Suprapubic skin (tissue), 4 donors: Measurements from ENCODE around the gene OR10Z1. TPM values are rescaled to one million over a fixed set of nuclear protein-coding genes. Genes with fewer than 3 reads are reported as not detected.

Experiments used
- DNase-seq, 2 donors: peaks; one replicate each; pipeline ENCODE4 v3.0.0-alpha.2; 2019; ENCODE audit warnings: low spot score in 2 of 2
- H3K27ac ChIP-seq: fragments of 200-600 bp; sonication (generic); one replicate; pipeline ENCODE4 v1.5.1; 2019
- H3K27me3 ChIP-seq: fragments of 200-600 bp; sonication (generic); one replicate; pipeline ENCODE4 v1.5.1; 2019
- H3K36me3 ChIP-seq: fragments of 200-600 bp; sonication (generic); one replicate; pipeline ENCODE4 v1.5.1; 2019
- H3K4me1 ChIP-seq: fragments of 200-600 bp; sonication (generic); one replicate; pipeline ENCODE4 v1.5.1; 2019
- H3K4me3 ChIP-seq: fragments of 200-600 bp; sonication (generic); one replicate; pipeline ENCODE4 v1.5.1; 2019; ENCODE audit warnings: mild to moderate bottlenecking
- H3K9me3 ChIP-seq: fragments of 200-600 bp; sonication (generic); one replicate; pipeline ENCODE4 v1.5.1; 2019
- EP300 ChIP-seq: sonication (generic); formaldehyde crosslinking; IDR thresholded peaks from one replicate; pipeline ENCODE4 v1.6.1; 2017; ENCODE audit warnings: antibody characterized with exemption
- POLR2A ChIP-seq, 2 donors: fragments of 450-650 bp; IDR thresholded peaks; one replicate each; pipeline ENCODE4 v1.6.1; 2017; ENCODE audit warnings: antibody characterized with exemption in 2 of 2, mild to moderate bottlenecking in 2 of 2, moderate library complexity in 2 of 2
- POLR2AphosphoS5 ChIP-seq, 3 donors: sonication (generic); formaldehyde crosslinking; IDR thresholded peaks; one replicate each; pipeline ENCODE4 v1.6.1; 2017; ENCODE audit warnings: antibody characterized with exemption in 3 of 3
- WGBS: methylation state at CpG from one replicate; pipeline ENCODE4 v1.1.5; 2018; 5-methylcytosine and 5-hydroxymethylcytosine counted together
- total RNA-seq, 4 donors: library from RNA; depleted of rRNA; stranded (reverse); fragments of >200 nt; gene quantifications; one replicate each; pipeline ENCODE4 v1.1.0, GENCODE V29; 2016
- TF ChIP-seq, protein P1 (sequence below), 2 donors: fragments of 200-600 bp in 1 of 2; fragments of 450-650 bp in 1 of 2; sonication (generic) in 1 of 2; IDR thresholded peaks; one replicate each; pipeline ENCODE4 v1.5.1; 2016 to 2019; ENCODE audit warnings: antibody characterized with exemption in 2 of 2, mild to moderate bottlenecking in 1 of 2, moderate library complexity in 1 of 2

The OR10Z1 gene
- total RNA-seq, 4 donors from 2014 or later = not detected

DNA sequence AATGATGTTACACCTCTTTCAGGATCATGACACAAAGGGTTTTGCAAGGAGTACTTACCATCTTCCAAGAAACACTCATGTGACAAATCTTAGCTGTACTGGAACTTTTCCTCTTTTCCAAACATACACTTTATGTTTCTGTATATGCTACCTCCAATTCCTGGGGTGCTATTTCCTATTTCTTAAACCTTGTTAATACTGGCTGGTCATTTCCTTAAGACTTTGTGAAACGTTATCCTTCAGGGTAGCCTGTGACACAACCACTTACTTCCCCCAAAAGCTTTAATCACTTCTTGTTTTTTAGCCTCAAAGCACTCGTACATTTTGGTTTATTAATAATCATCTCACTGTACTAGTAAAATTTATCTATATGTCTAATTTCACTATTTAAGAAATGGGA, 39.4 kb downstream of the OR10Z1 start:
- Histone ChIP-seq H3K9me3 (no peaks in the 10 kb centered on the region), H3K27me3 (no peaks in the 10 kb centered on the region), H3K27ac (no peak overlapping the region), H3K36me3 (no peaks in the 10 kb centered on the region), H3K4me3 (no peak overlapping the region), H3K4me1 (no peaks in the 10 kb centered on the region)
- DNase-seq = no peak
- WGBS = 60% methylated on average over 2 of the region's 2 CpGs
- TF ChIP-seq POLR2A (IDR thresholded peaks at IDR 0.05) = no peak
- TF ChIP-seq POLR2AphosphoS5 (IDR thresholded peaks at IDR 0.05) = no peak
- TF ChIP-seq, protein P1, sequence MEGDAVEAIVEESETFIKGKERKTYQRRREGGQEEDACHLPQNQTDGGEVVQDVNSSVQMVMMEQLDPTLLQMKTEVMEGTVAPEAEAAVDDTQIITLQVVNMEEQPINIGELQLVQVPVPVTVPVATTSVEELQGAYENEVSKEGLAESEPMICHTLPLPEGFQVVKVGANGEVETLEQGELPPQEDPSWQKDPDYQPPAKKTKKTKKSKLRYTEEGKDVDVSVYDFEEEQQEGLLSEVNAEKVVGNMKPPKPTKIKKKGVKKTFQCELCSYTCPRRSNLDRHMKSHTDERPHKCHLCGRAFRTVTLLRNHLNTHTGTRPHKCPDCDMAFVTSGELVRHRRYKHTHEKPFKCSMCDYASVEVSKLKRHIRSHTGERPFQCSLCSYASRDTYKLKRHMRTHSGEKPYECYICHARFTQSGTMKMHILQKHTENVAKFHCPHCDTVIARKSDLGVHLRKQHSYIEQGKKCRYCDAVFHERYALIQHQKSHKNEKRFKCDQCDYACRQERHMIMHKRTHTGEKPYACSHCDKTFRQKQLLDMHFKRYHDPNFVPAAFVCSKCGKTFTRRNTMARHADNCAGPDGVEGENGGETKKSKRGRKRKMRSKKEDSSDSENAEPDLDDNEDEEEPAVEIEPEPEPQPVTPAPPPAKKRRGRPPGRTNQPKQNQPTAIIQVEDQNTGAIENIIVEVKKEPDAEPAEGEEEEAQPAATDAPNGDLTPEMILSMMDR (IDR thresholded peaks at IDR 0.05) = no peak
- no peak for TF ChIP-seq EP300

DNA sequence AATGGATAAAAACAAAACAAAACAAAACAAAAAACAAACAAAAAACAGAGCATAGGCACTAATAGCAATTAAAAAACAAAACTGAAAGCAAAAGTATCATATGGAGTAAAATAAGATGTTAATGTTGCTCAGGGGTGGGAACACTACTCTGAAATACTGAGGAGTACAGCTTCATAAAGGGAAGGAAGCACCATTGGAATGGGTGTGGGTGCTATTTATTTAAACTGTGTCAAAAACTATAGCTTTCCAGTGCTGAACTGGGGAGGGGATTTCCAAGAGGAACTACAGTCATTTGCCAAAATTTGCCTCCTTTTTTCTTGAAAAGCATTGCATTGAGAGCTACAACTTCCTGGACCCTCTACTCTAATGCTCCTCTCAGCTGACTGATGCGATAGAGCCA, 41.4 kb downstream of the OR10Z1 start:
- no peak overlapping the region for H3K4me3 ChIP-seq
- no peaks in the 10 kb centered on the region for H3K36me3 ChIP-seq
- no peaks in the 10 kb centered on the region for H3K9me3 ChIP-seq
- DNase-seq = no peak
- H3K27me3 ChIP-seq = no peaks in the 10 kb centered on the region
- no peak overlapping the region for H3K27ac ChIP-seq
- 70% methylated on average over 1 of the region's 1 CpG for WGBS
- no peak for TF ChIP-seq EP300
- TF ChIP-seq POLR2AphosphoS5 (IDR thresholded peaks at IDR 0.05) = no peak
- no peak for TF ChIP-seq POLR2A (IDR thresholded peaks at IDR 0.05)
- TF ChIP-seq, protein P1 (IDR thresholded peaks at IDR 0.05) = no peak
- no peaks in the 10 kb centered on the region for H3K4me1 ChIP-seq

DNA sequence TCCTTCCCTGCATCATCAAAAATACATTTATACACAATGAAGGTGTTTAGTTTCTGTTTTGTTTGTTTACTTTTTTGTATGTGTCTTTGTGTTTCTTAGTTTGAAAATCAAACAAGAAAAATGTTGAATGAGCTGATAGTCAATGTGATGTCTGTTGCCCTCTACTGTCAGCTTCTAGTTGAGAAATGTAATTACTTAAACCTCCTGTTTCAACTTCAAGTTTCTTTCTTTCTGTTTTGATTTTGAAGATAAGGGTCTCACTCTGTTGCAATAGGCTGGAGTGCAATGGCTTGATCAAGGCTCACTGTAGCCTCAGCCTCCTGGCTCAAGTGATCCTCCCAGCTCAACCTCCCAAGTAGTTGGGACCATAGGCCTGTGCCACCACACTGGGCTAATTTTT, 44.0 kb downstream of the OR10Z1 start:
- no peaks in the 10 kb centered on the region for H3K36me3 ChIP-seq
- H3K4me1 ChIP-seq = no peaks in the 10 kb centered on the region
- H3K4me3 ChIP-seq = no peak overlapping the region
- H3K27me3 ChIP-seq = no peaks in the 10 kb centered on the region
- no peak for DNase-seq
- no peaks in the 10 kb centered on the region for H3K9me3 ChIP-seq
- no peak overlapping the region for H3K27ac ChIP-seq
- no peak for TF ChIP-seq EP300
- TF ChIP-seq POLR2AphosphoS5 (IDR thresholded peaks at IDR 0.05) = no peak
- TF ChIP-seq, protein P1 (IDR thresholded peaks at IDR 0.05) = no peak
- no peak for TF ChIP-seq POLR2A (IDR thresholded peaks at IDR 0.05)

DNA sequence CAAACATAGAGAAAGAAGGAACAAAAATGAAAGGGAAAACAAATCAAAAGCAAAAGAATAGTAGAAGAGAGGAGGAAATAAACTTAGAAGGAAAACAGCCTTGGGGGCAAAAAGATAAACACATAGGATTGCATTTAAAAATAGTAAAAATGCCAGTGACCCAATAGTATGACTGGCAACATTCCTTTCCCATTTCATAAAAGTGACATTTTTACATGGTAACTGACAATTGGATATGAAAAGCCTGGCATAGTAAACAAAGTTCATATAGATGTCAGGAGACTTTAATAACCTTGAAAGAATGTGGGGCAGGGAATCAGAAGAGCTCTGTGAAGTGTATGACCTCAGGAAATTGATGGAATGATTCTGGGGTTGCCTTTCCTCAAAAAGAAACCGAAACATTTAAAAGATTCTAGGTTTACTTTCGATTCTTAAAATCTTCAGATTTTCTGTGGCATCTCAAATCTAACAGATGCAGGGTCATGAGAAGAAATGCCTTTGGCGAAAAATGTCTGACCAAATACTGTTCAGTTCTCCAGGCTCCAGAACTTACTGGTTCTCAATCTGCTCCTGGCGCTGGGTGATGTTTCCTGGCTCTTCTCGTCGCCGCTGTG, 47.8 kb downstream of the OR10Z1 start:
- no peak for TF ChIP-seq POLR2A (IDR thresholded peaks at IDR 0.05)
- no peak for TF ChIP-seq POLR2AphosphoS5 (IDR thresholded peaks at IDR 0.05)
- TF ChIP-seq, protein P1 (IDR thresholded peaks at IDR 0.05) = no peak
- TF ChIP-seq EP300 = no peak
- DNase-seq = no peak
- no peak overlapping the region for H3K4me3 ChIP-seq
- 82% methylated on average over 7 of the region's 7 CpGs for WGBS
- no peaks in the 10 kb centered on the region for H3K9me3 ChIP-seq
- H3K27ac ChIP-seq = no peak overlapping the region
- no peaks in the 10 kb centered on the region for H3K4me1 ChIP-seq
- no peaks in the 10 kb centered on the region for H3K36me3 ChIP-seq
- no peaks in the 10 kb centered on the region for H3K27me3 ChIP-seq

DNA sequence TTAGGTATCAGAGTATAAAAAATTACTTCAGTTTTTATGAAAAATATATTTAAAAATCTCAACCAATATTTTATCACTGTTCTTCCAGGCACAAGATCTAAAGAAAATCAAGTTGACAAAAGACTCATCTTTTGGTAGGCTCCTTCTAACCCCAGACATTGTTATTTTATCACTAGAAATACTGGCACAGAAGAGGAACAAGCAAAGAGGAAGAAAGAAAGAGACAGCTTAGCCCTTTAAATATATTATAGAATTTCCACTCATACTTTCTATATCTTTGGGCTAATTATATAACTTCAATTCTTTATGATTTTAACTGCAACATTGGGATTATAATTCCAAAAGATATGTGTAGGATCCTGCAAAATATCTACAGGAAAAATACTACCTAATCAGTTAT, 49.0 kb downstream of the OR10Z1 start:
- no peak overlapping the region for H3K4me3 ChIP-seq
- H3K27ac ChIP-seq = no peak overlapping the region
- no peak for DNase-seq
- TF ChIP-seq POLR2AphosphoS5 (IDR thresholded peaks at IDR 0.05) = no peak
- TF ChIP-seq, protein P1 (IDR thresholded peaks at IDR 0.05) = no peak
- no peak for TF ChIP-seq EP300
- TF ChIP-seq POLR2A (IDR thresholded peaks at IDR 0.05) = no peak
- H3K27me3 ChIP-seq = no peaks in the 10 kb centered on the region
- no peaks in the 10 kb centered on the region for H3K36me3 ChIP-seq
- no peaks in the 10 kb centered on the region for H3K9me3 ChIP-seq
- no peaks in the 10 kb centered on the region for H3K4me1 ChIP-seq
